K562 (cell line): ENCODE results near the gene POU3F1. TPM values are rescaled to one million over a fixed set of nuclear protein-coding genes. Genes with fewer than 3 reads are reported as not detected.

ENCODE experiments used
- ARID2 ChIP-seq: fragments of 450-650 bp; IDR thresholded peaks from 2 replicates; pipeline ENCODE4 v1.6.1; 2017; ENCODE audit warnings: antibody characterized with exemption, mild to moderate bottlenecking
- BHLHE40 ChIP-seq: IDR thresholded peaks from 2 replicates; pipeline ENCODE4 v1.6.1; 2011; ENCODE audit warnings: low read length, improper control_type of control experiment
- CBFA2T3 ChIP-seq: fragments of 450-650 bp; IDR thresholded peaks from 2 replicates; pipeline ENCODE4 v1.6.1; 2017
- CHD2 ChIP-seq: IDR thresholded peaks from 2 replicates; pipeline ENCODE4 v1.6.1; 2011; ENCODE audit warnings: low read depth, low read length
- PHF20 ChIP-seq: fragments of 450-650 bp; IDR thresholded peaks from 2 replicates; pipeline ENCODE4 v1.6.1; 2018; ENCODE audit not compliant: partially characterized antibody
- POLR2AphosphoS5 ChIP-seq: IDR thresholded peaks from 2 replicates; pipeline ENCODE4 v1.6.1; 2011; ENCODE audit warnings: mild to moderate bottlenecking, low read depth, low read length, moderate library complexity; ENCODE audit not compliant: control insufficient read depth, insufficient read depth
- SIRT6 ChIP-seq: IDR thresholded peaks from one replicate; pipeline ENCODE4 v1.6.1; 2012; ENCODE audit warnings: low read depth, mild to moderate bottlenecking, control low read depth, inconsistent platforms, low read length, moderate library complexity
- TAF15 ChIP-seq: fragments of 200-400 bp; formaldehyde crosslinking; IDR thresholded peaks from 2 replicates; pipeline ENCODE4 v1.6.1; 2017; ENCODE audit warnings: mild to moderate bottlenecking, low read depth, low read length, moderate library complexity
- TAF7 ChIP-seq: fragments of 450-650 bp; IDR thresholded peaks from 2 replicates; pipeline ENCODE4 v1.6.1; 2016; ENCODE audit warnings: missing genetic modification characterization, missing compliant biosample characterization
- TBP ChIP-seq: optimal IDR thresholded peaks from 2 replicates; pipeline ENCODE3; 2011; ENCODE audit warnings: low read depth, low read length, improper control_type of control experiment
- TEAD1 ChIP-seq, 2 experiments: fragments of 450-650 bp in 1 of 2; sonication (generic) in 1 of 2; formaldehyde crosslinking; IDR thresholded peaks; 2 replicates each; pipeline versions ENCODE4 v1.4.0 to v1.8.0; 2020 to 2022; ENCODE audit warnings: mild to moderate bottlenecking in 2 of 2, missing genetic modification reagents in 1 of 2
- ZFP36 ChIP-seq: fragments of 150-350 bp; IDR thresholded peaks from 2 replicates; pipeline ENCODE4 v1.6.1; 2018; ENCODE audit warnings: low read length, low read depth; ENCODE audit not compliant: partially characterized antibody
- ZFPM2 ChIP-seq: fragments of 250-450 bp; sonication (Bioruptor Pico); IDR thresholded peaks from 2 replicates; pipeline ENCODE4 v1.5.1; 2022; ENCODE audit warnings: mild to moderate bottlenecking
- ZNF780A ChIP-seq: fragments of 250-450 bp; sonication (Bioruptor Pico); IDR thresholded peaks from 2 replicates; pipeline ENCODE4 v1.5.0; 2021; ENCODE audit warnings: mild to moderate bottlenecking
- polyA plus RNA-seq, 8 experiments: library from polyadenylated mRNA; depleted of rRNA in 4 of 8; stranded (reverse) in 5 of 8; unstranded in 3 of 8; fragments of >200 nt; fragmentation: Nextera tagmentation in 2 of 8; fragmentation: Illumina TruSeq in 1 of 8; extraction: Ambion mirVana in 2 of 8; extraction: Trizol in 1 of 8; gene quantifications; 2 replicates each; pipeline versions ENCODE4 v1.2.1 to v1.2.3, GENCODE V29; 2011 to 2014; ENCODE audit warnings: inconsistent platforms in 1 of 8, missing spikeins in 1 of 8
- total RNA-seq, 7 experiments: library from RNA; depleted of rRNA in 6 of 7; stranded (reverse); fragments of >200 nt in 6 of 7; fragmentation: Illumina TruSeq in 2 of 7; extraction: Trizol in 2 of 7; gene quantifications; 2 replicates each; pipeline versions ENCODE4 v1.2.1 to v1.2.3, GENCODE V29; 2011 to 2021; ENCODE audit warnings: low replicate concordance in 1 of 7
- TF ChIP-seq, protein P1 (sequence below): sonication (generic); formaldehyde crosslinking; IDR thresholded peaks from 2 replicates; pipeline ENCODE4 v1.8.1; 2023; ENCODE audit warnings: mild to moderate bottlenecking, missing genetic modification reagents
- TF ChIP-seq, protein P2 (sequence below), 3 experiments: fragments of 200-800 bp in 1 of 3; fragments of 250-450 bp in 1 of 3; fragments of 450-650 bp in 1 of 3; sonication (Bioruptor Pico) in 1 of 3; sonication (Bioruptor generic) in 1 of 3; formaldehyde crosslinking in 1 of 3; IDR thresholded peaks; 2 replicates each; pipeline versions ENCODE4 v1.6.1 to v1.8.0; 2016 to 2022; ENCODE audit warnings: mild to moderate bottlenecking in 2 of 3, missing genetic modification characterization in 2 of 3, missing compliant biosample characterization in 1 of 3, moderate library complexity in 1 of 3
- TF ChIP-seq, protein P3 (sequence below), 2 experiments: fragments of 450-650 bp; IDR thresholded peaks; 2 replicates each; pipeline ENCODE4 v1.6.1; 2016

The POU3F1 gene
- total and polyA plus RNA-seq, 9 of the 15 experiments (the other 6 are each of a cell fraction or from before 2014, with no cell fraction given): 0.09 TPM; not detected in 8

DNA sequence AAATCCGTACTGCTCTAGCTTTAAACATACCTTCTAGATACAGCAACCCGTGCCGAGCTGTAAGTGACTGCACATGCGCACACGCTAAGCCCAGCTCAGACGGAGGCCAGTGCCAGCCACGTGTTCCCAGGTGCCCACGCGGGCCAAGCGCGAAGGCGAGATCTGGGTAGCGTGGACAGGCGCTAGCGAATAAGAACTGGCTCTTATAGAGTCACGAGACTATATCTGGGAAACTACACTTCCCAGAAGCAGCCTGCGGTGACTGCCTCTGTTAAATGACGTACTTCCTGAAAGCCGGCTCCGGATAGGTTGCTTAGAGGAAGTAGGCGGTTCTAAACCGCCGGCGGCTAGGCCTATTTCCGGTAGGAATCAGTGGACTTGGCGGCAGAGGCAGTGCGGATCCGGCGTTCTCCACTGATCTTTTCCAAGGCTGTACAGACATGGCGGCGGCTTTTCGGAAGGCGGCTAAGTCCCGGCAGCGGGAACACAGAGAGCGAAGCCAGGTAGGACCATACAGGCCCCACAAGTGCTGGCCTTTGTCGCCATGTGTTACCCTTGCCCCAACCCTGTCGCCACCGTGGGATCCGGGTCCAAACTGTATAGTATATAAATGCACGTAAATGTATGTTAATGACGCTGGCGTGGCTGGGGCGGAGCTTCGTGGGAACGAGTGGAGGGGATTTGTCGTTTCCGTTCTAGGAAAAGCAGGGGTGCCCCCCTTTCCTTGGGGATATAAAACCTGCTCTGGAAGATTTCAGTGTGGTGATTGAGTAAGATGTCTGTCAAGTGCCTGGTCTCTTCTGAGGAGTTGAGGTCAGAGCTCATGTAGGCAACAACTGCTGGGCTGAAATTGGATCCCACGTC, 34.0 kb downstream of the POU3F1 start, which contains the start of gene UTP11 (continued):
- TF ChIP-seq, protein P1, sequence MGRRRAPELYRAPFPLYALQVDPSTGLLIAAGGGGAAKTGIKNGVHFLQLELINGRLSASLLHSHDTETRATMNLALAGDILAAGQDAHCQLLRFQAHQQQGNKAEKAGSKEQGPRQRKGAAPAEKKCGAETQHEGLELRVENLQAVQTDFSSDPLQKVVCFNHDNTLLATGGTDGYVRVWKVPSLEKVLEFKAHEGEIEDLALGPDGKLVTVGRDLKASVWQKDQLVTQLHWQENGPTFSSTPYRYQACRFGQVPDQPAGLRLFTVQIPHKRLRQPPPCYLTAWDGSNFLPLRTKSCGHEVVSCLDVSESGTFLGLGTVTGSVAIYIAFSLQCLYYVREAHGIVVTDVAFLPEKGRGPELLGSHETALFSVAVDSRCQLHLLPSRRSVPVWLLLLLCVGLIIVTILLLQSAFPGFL (CRISPR knock-in tag): no peak
- TF ChIP-seq CBFA2T3 (no peak), ZNF780A (CRISPR knock-in tag) (no peak), ARID2 (no peak), ZFP36 (no peak), TBP (peak; percentile 94), TEAD1 (CRISPR knock-in tag; IDR thresholded peaks at IDR 0.05) (peak; percentile 97; a peak in 3 of 4 replicates), CHD2 (peak; percentile 91), TAF15 (no peak), POLR2AphosphoS5 (peak; percentile 91), PHF20 (peak; percentile 39), ZFPM2 (CRISPR knock-in tag) (0 out of 2 replicates have a peak, but pooled peaks have one; percentile 88), SIRT6 (no peak), BHLHE40 (peak; percentile 99), TAF7 (tag) (peak; percentile 97)
- TF ChIP-seq, protein P2, sequence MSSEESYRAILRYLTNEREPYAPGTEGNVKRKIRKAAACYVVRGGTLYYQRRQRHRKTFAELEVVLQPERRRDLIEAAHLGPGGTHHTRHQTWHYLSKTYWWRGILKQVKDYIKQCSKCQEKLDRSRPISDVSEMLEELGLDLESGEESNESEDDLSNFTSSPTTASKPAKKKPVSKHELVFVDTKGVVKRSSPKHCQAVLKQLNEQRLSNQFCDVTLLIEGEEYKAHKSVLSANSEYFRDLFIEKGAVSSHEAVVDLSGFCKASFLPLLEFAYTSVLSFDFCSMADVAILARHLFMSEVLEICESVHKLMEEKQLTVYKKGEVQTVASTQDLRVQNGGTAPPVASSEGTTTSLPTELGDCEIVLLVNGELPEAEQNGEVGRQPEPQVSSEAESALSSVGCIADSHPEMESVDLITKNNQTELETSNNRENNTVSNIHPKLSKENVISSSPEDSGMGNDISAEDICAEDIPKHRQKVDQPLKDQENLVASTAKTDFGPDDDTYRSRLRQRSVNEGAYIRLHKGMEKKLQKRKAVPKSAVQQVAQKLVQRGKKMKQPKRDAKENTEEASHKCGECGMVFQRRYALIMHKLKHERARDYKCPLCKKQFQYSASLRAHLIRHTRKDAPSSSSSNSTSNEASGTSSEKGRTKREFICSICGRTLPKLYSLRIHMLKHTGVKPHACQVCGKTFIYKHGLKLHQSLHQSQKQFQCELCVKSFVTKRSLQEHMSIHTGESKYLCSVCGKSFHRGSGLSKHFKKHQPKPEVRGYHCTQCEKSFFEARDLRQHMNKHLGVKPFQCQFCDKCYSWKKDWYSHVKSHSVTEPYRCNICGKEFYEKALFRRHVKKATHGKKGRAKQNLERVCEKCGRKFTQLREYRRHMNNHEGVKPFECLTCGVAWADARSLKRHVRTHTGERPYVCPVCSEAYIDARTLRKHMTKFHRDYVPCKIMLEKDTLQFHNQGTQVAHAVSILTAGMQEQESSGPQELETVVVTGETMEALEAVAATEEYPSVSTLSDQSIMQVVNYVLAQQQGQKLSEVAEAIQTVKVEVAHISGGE (CRISPR knock-in tag; IDR thresholded peaks at IDR 0.05): peak in 2 of 3 experiments; percentile 31 to 90; a peak in 3 of 6 replicates
- TF ChIP-seq, protein P3, sequence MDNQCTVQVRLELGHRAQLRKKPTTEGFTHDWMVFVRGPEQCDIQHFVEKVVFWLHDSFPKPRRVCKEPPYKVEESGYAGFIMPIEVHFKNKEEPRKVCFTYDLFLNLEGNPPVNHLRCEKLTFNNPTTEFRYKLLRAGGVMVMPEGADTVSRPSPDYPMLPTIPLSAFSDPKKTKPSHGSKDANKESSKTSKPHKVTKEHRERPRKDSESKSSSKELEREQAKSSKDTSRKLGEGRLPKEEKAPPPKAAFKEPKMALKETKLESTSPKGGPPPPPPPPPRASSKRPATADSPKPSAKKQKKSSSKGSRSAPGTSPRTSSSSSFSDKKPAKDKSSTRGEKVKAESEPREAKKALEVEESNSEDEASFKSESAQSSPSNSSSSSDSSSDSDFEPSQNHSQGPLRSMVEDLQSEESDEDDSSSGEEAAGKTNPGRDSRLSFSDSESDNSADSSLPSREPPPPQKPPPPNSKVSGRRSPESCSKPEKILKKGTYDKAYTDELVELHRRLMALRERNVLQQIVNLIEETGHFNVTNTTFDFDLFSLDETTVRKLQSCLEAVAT (IDR thresholded peaks at IDR 0.05): peak; percentile 70 to 74; a peak in 3 of 4 replicates
